Heart left ventricle (tissue), 13 donors: Measurements from ENCODE around the gene P2RX6.

Experiments used
- CTCF ChIP-seq, 12 donors: fragments of 200-600 bp; sonication (generic) in 4 of 12; IDR thresholded peaks; one replicate each; pipeline versions ENCODE4 v1.5.0 to v1.8.0; 2018 to 2022; ENCODE audit warnings: antibody characterized with exemption in 12 of 12, mild to moderate bottlenecking in 5 of 12
- POLR2A ChIP-seq, 2 donors: fragments of 450-650 bp; IDR thresholded peaks; one replicate each; pipeline ENCODE4 v1.6.1; 2017; ENCODE audit warnings: antibody characterized with exemption in 2 of 2, mild to moderate bottlenecking in 2 of 2, moderate library complexity in 2 of 2
- donor health status: ischemic (EF 13 %, LVEDD 7.1; RV severe dilation, severe dysfunction).
- donor health status: DM: no; HTN: yes; CAD: no.
- donor health status: DM: no; HTN: no; CAD: no.
- donor health status: ischemic (EF 25% LVEDD 6.9; RV normal size, moderate dysfunction).
- donor health status: ischemic (EF 25% LVEDD 5.7; RV mildly dilated, moderate dysfunction).
- donor health status: ischemic (EF 35%, LVEDD 5.7; RV mildly dilated, moderate dysfunction).
- donor health status: nonischemic (EF 11% LVEDD 7.7; RV severe dilation, severe dysfunction).
- donor health status: DM: yes; HTN: yes; CAD: no.
- donor health status: PGD.
- donor health status: ischemic (EF 29% LVEDD 5.4; RV normal size, mild dysfunction).
- donor health status: nonischemic (EF 23%, LVEDD 6.1; RV moderate dilation, normal function).

DNA sequence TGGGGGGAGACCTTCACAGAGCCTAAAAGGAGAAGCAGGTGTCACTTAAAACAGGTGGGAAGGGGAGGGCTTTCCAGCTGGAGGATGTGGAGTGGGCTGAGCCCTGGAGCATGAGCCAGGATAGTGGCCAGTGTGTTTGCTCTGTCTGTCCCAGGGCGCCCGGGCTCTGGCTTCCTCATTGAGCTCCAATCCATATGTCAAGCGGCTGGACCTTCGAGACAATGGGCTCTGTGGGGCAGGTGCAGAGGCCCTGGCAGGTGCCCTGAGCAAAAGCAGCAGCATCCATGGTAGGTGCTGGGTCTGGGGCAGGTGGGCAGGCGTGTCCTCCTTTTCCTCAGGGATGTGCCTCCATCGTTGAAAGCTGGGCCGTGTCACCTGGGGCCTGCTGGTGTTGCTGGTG, 32.8 kb downstream of the P2RX6 start:
- TF ChIP-seq CTCF (IDR thresholded peaks at IDR 0.05) (no peak), POLR2A (IDR thresholded peaks at IDR 0.05) (no peak)
